Liver (tissue), 9 donors: ENCODE data around the gene RFFL. TPM values are rescaled to one million over a fixed set of nuclear protein-coding genes. Genes with fewer than 3 reads are reported as not detected.

Source experiments
- DNase-seq: peaks from one replicate; pipeline ENCODE4 v3.0.0-alpha.2; 2017; ENCODE audit warnings: low spot score
- H3K27ac ChIP-seq, 2 donors: one replicate each; pipeline ENCODE4 v1.7.0; 2013; ENCODE audit warnings: inconsistent platforms in 2 of 2, low read length in 2 of 2, control low read depth in 1 of 2, low read depth in 1 of 2, mild to moderate bottlenecking in 1 of 2
- H3K27me3 ChIP-seq, 4 donors: one replicate each; pipeline versions ENCODE4 v1.6.1 to v1.7.0; 2013; ENCODE audit warnings: low read length in 3 of 4, inconsistent platforms in 1 of 4, mild to moderate bottlenecking in 1 of 4, moderate library complexity in 1 of 4; ENCODE audit not compliant: control insufficient read depth in 4 of 4, insufficient read depth in 4 of 4
- H3K36me3 ChIP-seq, 4 donors: one replicate each; pipeline versions ENCODE4 v1.6.1 to v1.7.0; 2013; ENCODE audit warnings: low read length in 3 of 4, mild to moderate bottlenecking in 3 of 4, low read depth in 1 of 4, moderate library complexity in 1 of 4; ENCODE audit not compliant: control insufficient read depth in 4 of 4, insufficient read depth in 3 of 4
- H3K4me1 ChIP-seq, 4 donors: one replicate each; pipeline versions ENCODE4 v1.6.1 to v1.7.0; 2013; ENCODE audit warnings: low read length in 3 of 4, mild to moderate bottlenecking in 3 of 4, moderate library complexity in 1 of 4; ENCODE audit not compliant: control insufficient read depth in 4 of 4, insufficient read depth in 4 of 4
- H3K4me3 ChIP-seq, 3 donors: one replicate each; pipeline versions ENCODE4 v1.6.1 to v1.7.0; 2013; ENCODE audit warnings: low read length in 3 of 3, control low read depth in 1 of 3, low read depth in 1 of 3, mild to moderate bottlenecking in 1 of 3
- H3K9ac ChIP-seq, 2 donors: one replicate each; pipeline ENCODE4 v1.7.0; 2013; ENCODE audit warnings: low read length in 2 of 2, mild to moderate bottlenecking in 2 of 2, moderate library complexity in 2 of 2, control low read depth in 1 of 2, low read depth in 1 of 2
- H3K9me3 ChIP-seq, 4 donors: one replicate each; pipeline versions ENCODE4 v1.6.1 to v1.7.0; 2013; ENCODE audit warnings: low read length in 3 of 4; ENCODE audit not compliant: control insufficient read depth in 4 of 4
- ATF3 ChIP-seq: IDR thresholded peaks from 2 replicates; pipeline ENCODE4 v1.6.1; 2016; ENCODE audit warnings: antibody characterized with exemption
- CTCF ChIP-seq: fragments of 150-350 bp; IDR thresholded peaks from 2 replicates; pipeline ENCODE4 v1.5.1; 2017; ENCODE audit warnings: improper control_type of control experiment, low read depth, low read length; ENCODE audit not compliant: missing input control
- EGR1 ChIP-seq, 2 donors: IDR thresholded peaks; 2 replicates each; pipeline ENCODE4 v1.6.1; 2016 to 2018; ENCODE audit warnings: antibody characterized with exemption in 2 of 2, low read depth in 2 of 2
- FOXA1 ChIP-seq: IDR thresholded peaks from 2 replicates; pipeline ENCODE4 v1.6.1; 2016; ENCODE audit warnings: antibody characterized with exemption
- FOXA2 ChIP-seq: IDR thresholded peaks from 2 replicates; pipeline ENCODE4 v1.6.1; 2016; ENCODE audit warnings: antibody characterized with exemption
- GABPA ChIP-seq, 2 donors: IDR thresholded peaks in 1 of 2; conservative IDR thresholded peaks in 1 of 2; 2 replicates each; pipeline ENCODE4 v1.6.1; 2016; ENCODE audit warnings: antibody characterized with exemption in 2 of 2, mild to moderate bottlenecking in 1 of 2, moderate library complexity in 1 of 2
- HNF4A ChIP-seq, 2 donors: conservative IDR thresholded peaks; 2 replicates each; pipeline ENCODE4 v1.6.1; 2016; ENCODE audit warnings: antibody characterized with exemption in 2 of 2, mild to moderate bottlenecking in 2 of 2
- HNF4G ChIP-seq: IDR thresholded peaks from 2 replicates; pipeline ENCODE4 v1.6.1; 2016; ENCODE audit warnings: antibody characterized with exemption
- JUND ChIP-seq, 2 donors: IDR thresholded peaks; 2 replicates each; pipeline ENCODE4 v1.6.1; 2016; ENCODE audit warnings: antibody characterized with exemption in 2 of 2
- MAX ChIP-seq: IDR thresholded peaks from 2 replicates; pipeline ENCODE4 v1.6.1; 2016; ENCODE audit warnings: antibody characterized with exemption
- NR2F2 ChIP-seq: IDR thresholded peaks from 2 replicates; pipeline ENCODE4 v1.6.1; 2016; ENCODE audit warnings: antibody characterized with exemption
- RAD21 ChIP-seq, 2 donors: IDR thresholded peaks; 2 replicates each; pipeline ENCODE4 v1.6.1; 2016; ENCODE audit warnings: antibody characterized with exemption in 2 of 2, mild to moderate bottlenecking in 2 of 2
- REST ChIP-seq: IDR thresholded peaks from 2 replicates; pipeline ENCODE4 v1.6.1; 2016; ENCODE audit warnings: antibody characterized with exemption, mild to moderate bottlenecking
- RXRA ChIP-seq, 2 donors: IDR thresholded peaks; 2 replicates each; pipeline ENCODE4 v1.6.1; 2017 to 2018; ENCODE audit warnings: antibody characterized with exemption in 2 of 2, mild to moderate bottlenecking in 1 of 2
- SP1 ChIP-seq: IDR thresholded peaks from 2 replicates; pipeline ENCODE4 v1.6.1; 2018; ENCODE audit warnings: antibody characterized with exemption, mild to moderate bottlenecking
- TAF1 ChIP-seq: conservative IDR thresholded peaks from 2 replicates; pipeline ENCODE4 v1.6.1; 2016; ENCODE audit warnings: antibody characterized with exemption, mild to moderate bottlenecking
- YY1 ChIP-seq: IDR thresholded peaks from 2 replicates; pipeline ENCODE4 v1.6.1; 2016; ENCODE audit warnings: antibody characterized with exemption, mild to moderate bottlenecking
- ZBTB33 ChIP-seq: IDR thresholded peaks from 2 replicates; pipeline ENCODE4 v1.6.1; 2016; ENCODE audit warnings: antibody characterized with exemption
- WGBS: extraction: QIAGEN DNeasy Blood & Tissue Kit; methylation state at CpG from one replicate; pipeline ENCODE4 v1.1.7; 2013; 5-methylcytosine and 5-hydroxymethylcytosine counted together
- polyA plus RNA-seq, 2 donors: library from polyadenylated mRNA; stranded (reverse) in 1 of 2; unstranded in 1 of 2; fragments of 200-250 nt in 1 of 2; fragments of >200 nt in 1 of 2; fragmentation: Nextera tagmentation in 1 of 2; extraction: Ambion mirVana in 1 of 2; gene quantifications; one replicate each; pipeline versions ENCODE4 v1.2.1 to v1.2.3, GENCODE V29; 2013 to 2015
- total RNA-seq, 2 donors: library from RNA; depleted of rRNA; stranded (reverse); fragments of >200 nt; gene quantifications; one replicate each; pipeline ENCODE4 v1.2.3, GENCODE V29; 2014
- donor health status: healthy.
- donor health status: healthy.
- donor health status: healthy.
- donor health status: healthy.
- donor health status: healthy.

RFFL gene
- total and polyA plus RNA-seq, 4 donors: 15.9 to 28.0 (median 22.0) TPM

- peak within 1 kb of the TSS; percentile 84 to 87 for H3K9ac ChIP-seq
- no peaks in the 10 kb centered on the region for H3K27me3 ChIP-seq
- H3K9me3 ChIP-seq: no peaks in the 10 kb centered on the region
- H3K27ac ChIP-seq: peak within 1 kb of the TSS; percentile 89 to 96
- DNase-seq: peak; percentile 90
- TF ChIP-seq JUND (IDR thresholded peaks at IDR 0.05): no peak
- peak; percentile 88 for TF ChIP-seq MAX
- TF ChIP-seq FOXA2: no peak
- peak; percentile 46 for TF ChIP-seq SP1
- TF ChIP-seq RXRA (IDR thresholded peaks at IDR 0.05): peak in 1 of 2 donors; percentile 13
- peak; percentile 77 for TF ChIP-seq ZBTB33
- TF ChIP-seq TAF1: peak; percentile 92
- no peak for TF ChIP-seq HNF4G
- peak; percentile 59 for TF ChIP-seq ATF3
- TF ChIP-seq EGR1 (IDR thresholded peaks at IDR 0.05; ENCODE audit: low read depth in 2 of 2): peak in 1 of 2 donors; percentile 51
- no peak for TF ChIP-seq HNF4A (conservative IDR thresholded peaks at IDR 0.05)
- peak; percentile 32 to 45 for TF ChIP-seq RAD21 (IDR thresholded peaks at IDR 0.05)
- TF ChIP-seq GABPA (IDR thresholded peaks at IDR 0.05 in 1 of 2, conservative IDR thresholded peaks at IDR 0.05 in 1 of 2): peak; percentile 96 to 100
- TF ChIP-seq CTCF: no peak
- TF ChIP-seq YY1: peak; percentile 100
- no peak for TF ChIP-seq FOXA1
- no peak for TF ChIP-seq NR2F2
- no peak for TF ChIP-seq REST
- H3K4me3 ChIP-seq: peak within 1 kb of the TSS; percentile 64 to 100 (median 92)
- peaks cover 3 to 22% (median 19%) of the 10 kb centered on the region in 4 donors for H3K4me1 ChIP-seq
- peaks cover 5 to 17% (median 13%) of the 10 kb centered on the region in 4 donors for H3K36me3 ChIP-seq
- WGBS: under 1% methylated on average over 65 of the region's 65 CpGs
These were observed 102.2 kb downstream of the RFFL start, which contains the start of the genes CCT6B and ZNF830 for GRCh38 chr17:34961093-34961911. TSS of gene CCT6B (minus strand) at chr17:34961460. CDS start at chr17:34961393, 67 bp downstream. TSS of gene ZNF830 (plus strand) at chr17:34961540. CDS start at chr17:34961567, 27 bp downstream.
